Parathyroid adenoma (tissue), 2 donors: ENCODE results near the gene EXOC7.

Experiments
- H2AFZ ChIP-seq: fragments of 300-600 bp; sonication (generic); one replicate; pipeline ENCODE4 v1.7.0; 2017; ENCODE audit warnings: antibody characterized with exemption, mild to moderate bottlenecking
- H3K27ac ChIP-seq: fragments of 300-600 bp; sonication (generic); one replicate; pipeline ENCODE4 v1.7.0; 2017
- H3K27me3 ChIP-seq: fragments of 300-600 bp; sonication (generic); one replicate; pipeline ENCODE4 v1.7.0; 2017; ENCODE audit warnings: low read length; ENCODE audit not compliant: control insufficient read depth, insufficient read depth
- H3K36me3 ChIP-seq: fragments of 300-600 bp; sonication (generic); one replicate; pipeline ENCODE4 v1.7.0; 2017; ENCODE audit warnings: low read length; ENCODE audit not compliant: control insufficient read depth, insufficient read depth
- H3K4me1 ChIP-seq: fragments of 300-600 bp; sonication (generic); one replicate; pipeline ENCODE4 v1.7.0; 2017; ENCODE audit warnings: control low read depth
- H3K4me2 ChIP-seq: fragments of 300-600 bp; sonication (generic); one replicate; pipeline ENCODE4 v1.7.0; 2017; ENCODE audit warnings: low read length
- H3K4me3 ChIP-seq: fragments of 300-600 bp; sonication (generic); one replicate; pipeline ENCODE4 v1.7.0; 2017; ENCODE audit warnings: low read depth, low read length
- H3K79me2 ChIP-seq: fragments of 300-600 bp; sonication (generic); one replicate; pipeline ENCODE4 v1.7.0; 2017; ENCODE audit warnings: control low read depth
- H3K9ac ChIP-seq: fragments of 300-600 bp; sonication (generic); one replicate; pipeline ENCODE4 v1.7.0; 2017; ENCODE audit warnings: mild to moderate bottlenecking
- H3K9me3 ChIP-seq: fragments of 300-600 bp; sonication (generic); one replicate; pipeline ENCODE4 v1.7.0; 2017; ENCODE audit warnings: low read length; ENCODE audit not compliant: control insufficient read depth
- CTCF ChIP-seq: fragments of 300-600 bp; sonication (generic); IDR thresholded peaks from one replicate; pipeline ENCODE4 v1.7.0; 2017; ENCODE audit warnings: antibody characterized with exemption, mild to moderate bottlenecking
- donor health status: primary hyperparathyroidism.

Gene EXOC7

GRCh38 chr17:76051561-76051960 lies 52.0 kb downstream of the EXOC7 start:
- H3K9ac ChIP-seq: no peak overlapping the region

GRCh38 chr17:76050538-76051467 lies 52.8 kb downstream of the EXOC7 start:
- H3K27me3 ChIP-seq: no peaks in the 10 kb centered on the region
- H2AFZ ChIP-seq: no peak overlapping the region
- H3K9me3 ChIP-seq: no peaks in the 10 kb centered on the region
- H3K9ac ChIP-seq: no peak overlapping the region
- H3K4me1 ChIP-seq: peaks cover 18% of the 10 kb centered on the region
- peak overlapping the region; percentile 48 for H3K4me2 ChIP-seq
- H3K27ac ChIP-seq: no peak overlapping the region
- no peaks in the 10 kb centered on the region for H3K79me2 ChIP-seq
- H3K4me3 ChIP-seq: no peak overlapping the region
- H3K36me3 ChIP-seq: no peaks in the 10 kb centered on the region
- TF ChIP-seq CTCF: no peak

More at GRCh38 chr17:76051561-76051960, 52.0 kb downstream of the EXOC7 start:
- Histone ChIP-seq H3K27me3 (no peaks in the 10 kb centered on the region), H3K4me3 (no peak overlapping the region), H3K79me2 (peaks cover 2% of the 10 kb centered on the region), H3K9me3 (no peaks in the 10 kb centered on the region), H3K4me2 (peak overlapping the region; percentile 48), H3K4me1 (peaks cover 14% of the 10 kb centered on the region), H3K36me3 (no peaks in the 10 kb centered on the region), H3K27ac (no peak overlapping the region), H2AFZ (no peak overlapping the region)
- TF ChIP-seq CTCF: no peak

- Histone ChIP-seq H3K9me3 (no peaks in the 10 kb centered on the region), H3K79me2 (no peaks in the 10 kb centered on the region), H3K4me3 (no peak overlapping the region), H3K9ac (no peak overlapping the region), H3K36me3 (no peaks in the 10 kb centered on the region), H3K27me3 (no peaks in the 10 kb centered on the region), H3K4me1 (peaks cover 26% of the 10 kb centered on the region), H3K4me2 (no peak overlapping the region), H3K27ac (no peak overlapping the region), H2AFZ (no peak overlapping the region)
- TF ChIP-seq CTCF: no peak
These were observed 53.6 kb downstream of the EXOC7 start for GRCh38 chr17:76049836-76050537.

- H3K36me3 ChIP-seq: no peaks in the 10 kb centered on the region
- H3K27me3 ChIP-seq: no peaks in the 10 kb centered on the region
- no peak overlapping the region for H3K4me2 ChIP-seq
- H2AFZ ChIP-seq: no peak overlapping the region
- H3K4me3 ChIP-seq: no peak overlapping the region
- H3K4me1 ChIP-seq: peaks cover 34% of the 10 kb centered on the region
- H3K27ac ChIP-seq: no peak overlapping the region
- no peak overlapping the region for H3K9ac ChIP-seq
- no peaks in the 10 kb centered on the region for H3K79me2 ChIP-seq
- no peaks in the 10 kb centered on the region for H3K9me3 ChIP-seq
- TF ChIP-seq CTCF: no peak
These were observed 54.3 kb downstream of the EXOC7 start for GRCh38 chr17:76049239-76049638.
